Measurements from ENCODE around the gene OR8G1.
"Not testable (repeated sequence)": the region's sequence is repeated elsewhere in the genome, so short reads cannot be mapped to it uniquely, and the experiment has no call there.

Gene OR8G1

GRCh38 chr11:124240621-124241397, at the start of gene OR8G1:
TSS of gene OR8G1 (plus strand) at chr11:124241095. CDS start at chr11:124249676, 8,581 bp downstream.
- DNase-seq (ENCODE audit: low spot score), result no peak

DNA sequence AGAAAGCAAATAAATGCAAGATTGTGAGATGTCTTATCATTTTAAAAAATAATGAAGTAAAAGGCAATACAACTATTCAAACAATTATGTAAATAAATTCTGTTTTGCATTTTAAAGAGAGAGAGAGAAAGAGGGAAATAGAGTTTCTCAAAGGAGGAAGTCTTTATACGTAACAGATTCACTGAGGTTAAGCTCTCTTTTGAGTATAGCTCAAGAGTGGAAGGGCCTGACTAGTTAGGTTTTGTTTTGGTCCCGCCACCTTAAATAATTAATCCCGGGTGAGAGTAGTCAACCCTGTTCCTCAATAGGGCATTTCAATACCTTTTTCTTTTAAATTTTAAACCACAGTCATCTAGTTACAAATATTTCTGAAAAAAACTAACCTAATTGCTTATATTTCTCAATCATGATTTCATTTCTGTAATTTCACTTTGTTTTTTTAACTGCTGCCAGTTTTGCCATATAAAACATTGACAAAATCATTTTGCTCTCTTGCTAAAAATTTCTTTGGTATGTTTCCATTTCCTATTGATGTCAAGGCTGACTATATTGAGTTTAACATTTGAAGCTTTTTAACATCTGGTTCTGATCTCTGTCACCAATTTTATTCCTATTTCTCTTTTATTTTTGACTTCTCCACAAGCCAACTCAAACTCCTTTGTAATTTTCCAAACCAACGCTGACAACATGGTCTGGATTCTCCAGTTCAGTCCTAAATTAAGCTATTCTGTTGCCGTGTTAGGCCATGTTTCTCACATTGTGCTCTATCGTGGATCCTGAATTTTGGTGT, 47.5 kb upstream of the OR8G1 start:
- DNase-seq (ENCODE audit: low spot score), result no peak

- no peak for DNase-seq (ENCODE audit: low spot score)
Observed at GRCh38 chr11:124194293-124195188, 46.4 kb upstream of the OR8G1 start.

GRCh38 chr11:124195189-124195734, 45.6 kb upstream of the OR8G1 start:
- DNase-seq (ENCODE audit: low spot score), result peak; percentile 45

- no peak for DNase-seq (ENCODE audit: low spot score)
Observed at GRCh38 chr11:124197999-124198398, 42.9 kb upstream of the OR8G1 start.

DNA sequence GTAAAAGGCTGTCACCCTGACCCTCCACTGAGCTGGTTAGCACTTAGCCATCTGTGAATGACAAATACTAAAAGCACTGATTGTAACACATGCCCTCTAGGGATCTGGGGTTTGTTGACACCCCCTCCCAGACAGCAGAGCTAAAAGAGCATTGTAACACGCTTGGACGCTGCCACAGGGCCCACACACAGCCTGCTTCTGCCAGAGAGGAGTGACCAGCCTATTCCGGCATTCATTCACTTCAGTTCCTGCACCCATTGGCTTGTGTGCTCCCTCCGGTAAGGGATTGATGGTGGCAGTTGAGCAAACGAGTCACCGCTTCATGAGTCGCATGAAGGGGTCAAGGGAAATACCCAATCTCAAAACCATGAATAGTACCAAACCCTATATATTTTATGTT, 42.0 kb upstream of the OR8G1 start:
- DNase-seq (ENCODE audit: low spot score), result no peak

GRCh38 chr11:124199702-124200101, 41.2 kb upstream of the OR8G1 start:
- DNase-seq (ENCODE audit: low spot score), result no peak

DNA sequence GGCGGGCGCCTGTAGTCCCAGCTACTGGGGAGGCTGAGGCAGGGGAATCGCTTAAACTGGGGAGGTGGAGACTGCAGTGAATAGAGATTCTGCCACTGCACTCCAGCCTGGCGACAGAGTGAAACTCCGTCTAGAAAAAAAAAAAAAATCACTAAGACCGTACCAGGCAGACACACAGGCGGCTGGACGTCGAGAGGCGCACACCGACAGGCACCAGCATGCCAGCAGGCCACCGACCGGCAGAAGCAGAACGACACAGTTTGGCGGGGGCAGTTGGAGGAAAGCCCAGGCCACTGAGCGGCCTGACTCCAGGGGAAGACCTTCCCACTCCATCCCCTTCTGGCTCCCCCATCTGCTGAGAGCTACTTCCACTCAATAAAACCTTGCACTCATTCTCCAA, 40.2 kb upstream of the OR8G1 start:
- no peak for DNase-seq (ENCODE audit: low spot score)

GRCh38 chr11:124202951-124203350, 37.9 kb upstream of the OR8G1 start:
- no peak for DNase-seq (ENCODE audit: low spot score)

DNA sequence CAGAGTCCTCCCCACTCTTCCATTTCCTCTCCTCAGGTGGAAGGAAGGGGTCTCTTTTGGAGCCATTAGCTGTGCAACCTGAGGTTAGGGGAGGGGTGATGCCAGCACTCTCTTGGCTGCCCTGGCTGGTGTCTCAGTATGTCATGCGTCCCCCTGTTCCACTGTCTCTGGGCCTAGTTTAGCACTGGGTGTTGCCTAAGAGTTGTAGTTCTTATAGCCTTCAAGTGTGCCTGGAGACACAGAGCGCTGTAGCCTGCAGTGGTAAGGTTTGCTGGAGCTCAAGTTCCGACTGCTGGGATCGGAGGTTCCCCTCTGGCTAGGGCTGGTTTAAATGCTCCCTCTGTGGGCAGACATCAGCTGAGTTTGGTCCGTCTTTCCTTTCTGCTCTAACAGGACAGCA, 36.9 kb upstream of the OR8G1 start:
- no peak for DNase-seq (ENCODE audit: low spot score)

GRCh38 chr11:124207102-124207792, 33.6 kb upstream of the OR8G1 start:
- DNase-seq (ENCODE audit: low spot score), result no peak

DNA sequence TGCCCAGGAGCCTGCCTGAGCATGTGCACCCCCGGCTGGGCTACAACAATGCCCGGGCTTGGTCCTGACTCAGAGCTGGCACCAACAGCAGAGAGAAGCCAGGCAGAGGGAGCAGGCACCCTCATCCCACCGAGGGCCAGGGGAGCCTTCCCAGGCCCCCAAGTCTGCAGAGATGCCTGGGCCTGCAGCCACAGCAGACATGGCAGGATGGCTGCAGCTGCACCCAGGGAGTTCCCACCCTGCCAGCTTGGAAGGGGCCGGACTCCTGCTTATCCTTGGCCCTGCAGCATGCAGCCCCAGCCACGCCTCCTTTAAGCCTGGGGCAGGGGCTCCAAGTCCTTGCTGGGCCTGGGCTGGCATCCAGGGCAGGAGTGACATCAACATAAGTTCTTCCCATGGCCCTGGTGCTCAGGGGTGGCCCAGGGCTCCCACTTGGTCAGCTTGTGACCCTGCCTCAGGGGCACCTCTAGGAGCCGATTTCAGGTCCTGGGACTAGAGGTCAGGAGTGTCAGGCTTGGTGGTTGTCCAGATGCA, 31.0 kb upstream of the OR8G1 start:
- no peak for DNase-seq (ENCODE audit: low spot score)

DNA sequence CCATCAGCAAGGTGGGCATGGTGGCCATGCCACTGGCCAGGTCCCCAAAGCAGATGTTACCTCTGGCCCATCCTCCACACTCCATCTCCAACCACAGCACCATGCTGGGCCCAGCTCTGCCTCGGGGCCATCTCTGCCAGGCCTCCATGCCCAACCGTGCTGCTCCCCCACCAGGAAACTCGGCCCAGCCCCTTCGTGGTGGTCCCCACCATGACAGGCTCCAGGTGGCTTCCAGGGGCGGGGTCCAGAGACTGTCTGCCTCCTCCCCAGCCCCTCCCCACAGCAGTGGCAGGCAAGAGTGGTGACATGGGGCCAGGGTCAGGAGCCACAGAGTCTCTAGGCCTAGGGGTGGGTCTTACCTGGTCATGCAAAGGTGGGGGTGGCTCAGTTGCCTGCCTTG, 30.5 kb upstream of the OR8G1 start:
- DNase-seq (ENCODE audit: low spot score), result no peak

DNA sequence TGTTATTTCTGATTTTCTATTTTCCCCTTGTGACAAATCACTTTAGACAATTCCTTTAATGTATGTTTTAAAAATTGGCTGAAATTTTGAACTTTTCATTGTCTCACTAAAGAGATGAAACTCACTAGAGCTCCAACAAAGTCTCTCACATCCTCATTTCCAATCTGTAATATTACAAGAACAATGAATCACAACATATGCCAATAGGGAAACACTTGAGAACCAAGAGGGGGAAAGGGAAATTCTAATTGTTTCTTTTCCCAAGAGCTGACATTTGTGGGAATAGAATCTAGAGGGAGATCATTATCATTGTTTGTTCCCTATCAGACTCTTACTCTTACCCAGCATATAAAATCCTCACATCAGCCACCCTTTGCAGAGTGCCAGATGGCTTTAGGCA, 29.6 kb upstream of the OR8G1 start:
- no peak for DNase-seq (ENCODE audit: low spot score)

DNA sequence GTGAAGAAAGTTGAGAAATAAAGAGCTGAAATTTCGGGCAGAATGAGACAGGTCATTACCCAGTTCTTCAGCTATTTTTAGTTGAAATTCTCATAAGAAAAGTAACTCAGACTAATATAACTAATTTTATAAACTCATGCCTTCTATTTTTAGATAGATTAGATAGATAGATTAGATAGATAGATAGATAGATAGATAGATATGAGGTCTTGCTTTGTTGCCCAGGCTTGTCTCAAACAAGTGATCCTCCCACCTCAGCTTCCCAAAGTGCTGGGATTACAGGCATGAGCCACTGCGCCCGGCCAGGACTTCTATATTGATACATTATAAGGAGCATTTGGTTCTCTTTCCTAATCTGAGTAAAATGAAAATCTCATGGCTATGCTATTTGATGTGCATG, 26.9 kb upstream of the OR8G1 start:
- no peak for DNase-seq (ENCODE audit: low spot score)

- no peak for DNase-seq (ENCODE audit: low spot score)
Observed at GRCh38 chr11:124219126-124219525, 21.8 kb upstream of the OR8G1 start.

- DNase-seq (ENCODE audit: low spot score), result no peak
Observed at GRCh38 chr11:124222407-124222806, 18.5 kb upstream of the OR8G1 start.

- not testable (repeated sequence) for DNase-seq (ENCODE audit: low spot score)
Observed at GRCh38 chr11:124224618-124225423, 16.1 kb upstream of the OR8G1 start.

GRCh38 chr11:124225471-124225870, 15.4 kb upstream of the OR8G1 start:
- no peak for DNase-seq (ENCODE audit: low spot score)

GRCh38 chr11:124233376-124233775, 7.5 kb upstream of the OR8G1 start:
- DNase-seq (ENCODE audit: low spot score), result no peak
